GM12878 (cell line): ENCODE data around the gene ZNF512B. TPM values are rescaled to one million over a fixed set of nuclear protein-coding genes. Genes with fewer than 3 reads are reported as not detected.
A peak's percentile ranks its signal among the peaks of the same experiment; 100 is the strongest.

Experiments
- ATAC-seq: fragments of 200-7000 bp; cut with Tn5 transposase; 3 replicates; pipeline ENCODE4 v1.9.1; 2020; ENCODE audit warnings: mild to moderate bottlenecking, moderate library complexity
- BruUV-seq: library from RNA; stranded (reverse); fragments of 400-500 nt; replicated peaks from 2 replicates; lab custom pipeline; 2021; lab: Mats Ljungman, UMichigan
- CTCF ChIA-PET: fragments of 300-600 bp; sonication (Branson Sonifier 250); formaldehyde crosslinking; extraction: SDS; loops from one replicate; lab custom pipeline; 2021; ENCODE audit warnings: inconsistent platforms; lab: Yijun Ruan, JAX
- POLR2A ChIA-PET: fragments of 350-600 bp; formaldehyde crosslinking; extraction: SDS; loops from one replicate; lab custom pipeline; 2021; ENCODE audit warnings: inconsistent platforms; lab: Charles Lee
- RAD21 ChIA-PET: fragments of 300-600 bp; sonication (Branson Sonifier 250); formaldehyde crosslinking; loops from one replicate; lab custom pipeline; 2023; ENCODE audit warnings: antibody characterized with exemption; ENCODE audit not compliant: unreplicated experiment; lab: Charles Lee
- SMC1A ChIA-PET: fragments of 300-600 bp; sonication (Branson Sonifier 250); formaldehyde crosslinking; loops from one replicate; lab custom pipeline; 2023; ENCODE audit not compliant: unreplicated experiment, uncharacterized antibody; lab: Charles Lee
- DNase-seq: peaks from one replicate; pipeline ENCODE4 v3.0.0-alpha.2; 2011; ENCODE audit warnings: low read depth, low spot score
- FAIRE-seq: peaks from 3 replicates; lab custom pipeline; 2011; peaks lifted over from hg19 to GRCh38; lab: Jason Lieb, UNC
- H2AFZ ChIP-seq: 2 replicates; pipeline ENCODE4 v1.6.0; 2011; ENCODE audit warnings: low read depth, low read length, control low read depth; ENCODE audit not compliant: control insufficient read depth
- H3K27ac ChIP-seq: 2 replicates; pipeline ENCODE4 v1.5.1; 2011; ENCODE audit warnings: control low read depth; ENCODE audit not compliant: control insufficient read depth, insufficient read depth
- H3K27me3 ChIP-seq, 2 experiments: replicated peaks in 1 of 2; 2 replicates each; pipeline versions ENCODE4 v1.6.0 to v1.6.1; 2011; ENCODE audit warnings: low read length in 1 of 2; ENCODE audit not compliant: control insufficient read depth in 2 of 2, insufficient read depth in 2 of 2
- H3K36me3 ChIP-seq, 2 experiments: 2 replicates each; pipeline ENCODE4 v1.5.1; 2011; ENCODE audit warnings: low read length in 1 of 2; ENCODE audit not compliant: control insufficient read depth in 2 of 2, insufficient read depth in 2 of 2
- H3K4me1 ChIP-seq: 2 replicates; pipeline ENCODE4 v1.6.1; 2011; ENCODE audit warnings: mild to moderate bottlenecking, low read length, moderate library complexity, mixed read lengths; ENCODE audit not compliant: control insufficient read depth, insufficient read depth
- H3K4me2 ChIP-seq: 2 replicates; pipeline ENCODE4 v1.6.0; 2011; ENCODE audit warnings: control low read depth; ENCODE audit not compliant: control insufficient read depth, insufficient read depth
- H3K4me3 ChIP-seq: fragments of 200-600 bp; sonication (generic); 2 replicates; pipeline ENCODE4 v1.5.1; 2016
- H3K79me2 ChIP-seq: 2 replicates; pipeline ENCODE4 v1.6.0; 2011; ENCODE audit warnings: low read length; ENCODE audit not compliant: control insufficient read depth, insufficient read depth
- H3K9ac ChIP-seq: 2 replicates; pipeline ENCODE4 v1.8.0; 2011; ENCODE audit warnings: low read length, control low read depth, mixed read lengths; ENCODE audit not compliant: control insufficient read depth, insufficient read depth
- H3K9me3 ChIP-seq: replicated peaks from 3 replicates; pipeline ENCODE4 v1.5.1; 2011; ENCODE audit warnings: mild to moderate bottlenecking, low read length; ENCODE audit not compliant: control insufficient read depth, insufficient read depth
- H4K20me1 ChIP-seq: 2 replicates; pipeline ENCODE4 v1.6.0; 2011; ENCODE audit not compliant: control insufficient read depth, insufficient read depth
- BMI1 ChIP-seq: fragments of 450-650 bp; IDR thresholded peaks from 2 replicates; pipeline ENCODE4 v1.6.1; 2016; ENCODE audit warnings: mild to moderate bottlenecking, moderate library complexity, borderline replicate concordance
- JUND ChIP-seq: IDR thresholded peaks from 2 replicates; pipeline ENCODE4 v1.6.1; 2012; ENCODE audit warnings: low read depth, mild to moderate bottlenecking, low read length, improper control_type of control experiment, moderate library complexity
- MAX ChIP-seq: IDR thresholded peaks from 2 replicates; pipeline ENCODE4 v1.6.1; 2012; ENCODE audit warnings: low read depth, low read length, improper control_type of control experiment
- MLLT1 ChIP-seq: fragments of 450-650 bp; IDR thresholded peaks from 2 replicates; pipeline ENCODE4 v1.6.1; 2016; ENCODE audit warnings: mild to moderate bottlenecking
- MTA3 ChIP-seq: IDR thresholded peaks from 2 replicates; pipeline ENCODE4 v1.6.1; 2012; ENCODE audit warnings: low read length, inconsistent platforms, borderline replicate concordance
- RAD51 ChIP-seq: fragments of 450-650 bp; IDR thresholded peaks from 2 replicates; pipeline ENCODE4 v1.6.1; 2016; ENCODE audit warnings: moderate library complexity, mild to moderate bottlenecking, inconsistent platforms
- RCOR1 ChIP-seq: conservative IDR thresholded peaks from 2 replicates; pipeline ENCODE4 v1.6.1; 2012; ENCODE audit warnings: low read depth, low read length, improper control_type of control experiment
- RELB ChIP-seq: fragments of 450-650 bp; IDR thresholded peaks from 2 replicates; pipeline ENCODE4 v1.6.1; 2017; ENCODE audit warnings: low read depth, mild to moderate bottlenecking, moderate library complexity
- SPI1 ChIP-seq: IDR thresholded peaks from 2 replicates; pipeline ENCODE4 v1.6.1; 2011; ENCODE audit warnings: low read depth, mild to moderate bottlenecking, low read length, moderate library complexity, borderline replicate concordance; ENCODE audit not compliant: insufficient read depth
- WRNIP1 ChIP-seq: IDR thresholded peaks from 2 replicates; pipeline ENCODE4 v1.6.1; 2011; ENCODE audit warnings: low read depth, low read length, improper control_type of control experiment, borderline replicate concordance
- ZNF207 ChIP-seq: fragments of 450-650 bp; IDR thresholded peaks from 2 replicates; pipeline ENCODE4 v1.6.1; 2014; ENCODE audit warnings: antibody characterized with exemption, mild to moderate bottlenecking, borderline replicate concordance
- WGBS: methylation state at CpG from one replicate; pipeline ENCODE4 v1.1.6; 2016; ENCODE audit warnings: low lambda C conversion rate; ENCODE audit not compliant: insufficient replicate concordance, insufficient coverage; ENCODE audit errors: missing lambda C conversion rate; 5-methylcytosine and 5-hydroxymethylcytosine counted together
- in situ Hi-C: fragments of 300-500 bp; cut with MboI; formaldehyde crosslinking; loops from 9 replicates; pipeline ENCODE4 v1.14.3; 2018; ENCODE audit warnings: mixed read lengths
- intact Hi-C: fragments of 100-400 bp; cut with micrococcal nuclease; formaldehyde crosslinking; loops from one replicate; pipeline ENCODE4 v1.14.2; 2022; ENCODE audit not compliant: unreplicated experiment
- polyA plus RNA-seq, 11 experiments: library from polyadenylated mRNA; depleted of rRNA in 4 of 11; unstranded in 6 of 11; stranded (reverse) in 5 of 11; fragments of >200 nt; fragmentation: Nextera tagmentation in 4 of 11; fragmentation: Illumina TruSeq in 1 of 11; extraction: Ambion mirVana in 4 of 11; extraction: Trizol in 1 of 11; gene quantifications; 1 replicate in 1 of 11; 2 replicates in 10 of 11; pipeline versions ENCODE4 v1.2.1 to v1.2.3, GENCODE V29; 2011 to 2016; ENCODE audit warnings: inconsistent platforms in 2 of 11, missing spikeins in 2 of 11, low read depth in 1 of 11
- total RNA-seq, 4 experiments: library from RNA; depleted of rRNA in 3 of 4; stranded (reverse); fragments of >200 nt in 3 of 4; fragmentation: Illumina TruSeq in 1 of 4; extraction: Trizol in 1 of 4; gene quantifications; 2 replicates each; pipeline versions ENCODE4 v1.2.1 to v1.2.3, GENCODE V29; 2013 to 2021

The ZNF512B gene
- total and polyA plus RNA-seq, 10 of the 15 experiments (the other 5 are each of a cell fraction or from before 2014, with no cell fraction given), result 0.06 to 23.9 (median 4.0) TPM

- TF ChIP-seq RAD51, result no peak
- TF ChIP-seq MAX, result no peak
- no peak for TF ChIP-seq MLLT1
Observed at GRCh38 chr20:63913768-63914167, 56.0 kb downstream of the ZNF512B start (continued).

GRCh38 chr20:63911176-63911575, 58.6 kb downstream of the ZNF512B start:
- Histone ChIP-seq H3K4me2 (no peak overlapping the region), H4K20me1 (no peaks in the 10 kb centered on the region)

More at GRCh38 chr20:63911176-63911575, 58.6 kb downstream of the ZNF512B start:
- FAIRE-seq, result no peak
- Histone ChIP-seq H3K9me3 (peaks cover 2% of the 10 kb centered on the region; the same call in 2 of the 3 replicates), H3K36me3 (peaks cover 0 to 4% of the 10 kb centered on the region in 2 experiments; a peak in 3 of 4 replicates), H3K79me2 (peaks cover 46% of the 10 kb centered on the region), H3K4me3 (no peak overlapping the region), H3K27me3 (no peaks in the 10 kb centered on the region), H3K4me1 (no peaks in the 10 kb centered on the region), H2AFZ (no peak overlapping the region), H3K27ac (no peak overlapping the region), H3K9ac (no peak overlapping the region)
- in situ Hi-C loops (no loop called here), intact Hi-C loops (no loop called here)
- ChIA-PET SMC1A (interaction anchor here (0.5 kb wide), 1 partner anchor 46 kb away, joined by 3 read pairs; no protein-coding TSS in a partner anchor), POLR2A (no interaction called here), RAD21 (no interaction called here), CTCF (interaction anchor here (0.6 to 1.0 kb wide), 3 partner anchors 16 to 992 kb away, joined by 3 read pairs; no protein-coding TSS in a partner anchor)
- DNase-seq, result no peak
- no peak for ATAC-seq
- WGBS, result 81% methylated on average over 12 of the region's 12 CpGs
- TF ChIP-seq BMI1 (no peak), SPI1 (peak; percentile 42; the same call in 1 of the 2 replicates), ZNF207 (no peak), MTA3 (no peak), RELB (no peak), WRNIP1 (no peak), JUND (no peak), RCOR1 (no peak)
- no TSS peak for BruUV-seq
